Activated CD8-positive, alpha-beta T cell treated with anti-CD3 and anti-CD28 coated beads, Interleukin-2, amount 10 ng/mL, durations not matched to agents 7 days and 5 days (primary cell): ENCODE results near the gene CRYL1. TPM values are rescaled to one million over a fixed set of nuclear protein-coding genes. Genes with fewer than 3 reads are reported as not detected.
A peak's percentile ranks its signal among the peaks of the same experiment; 100 is the strongest.

ENCODE experiments used
- ATAC-seq: fragments of 150-1000 bp; cut with Tn5 transposase; one replicate; pipeline ENCODE4 v1.10.0; 2021; ENCODE audit warnings: moderate library complexity
- CTCF ChIA-PET: fragments of 350-600 bp; sonication (Branson Sonifier 250); formaldehyde crosslinking; loops from one replicate; lab custom pipeline; 2021; ENCODE audit warnings: antibody characterized with exemption; lab: Charles Lee
- POLR2A ChIA-PET: fragments of 350-600 bp; sonication (Branson Sonifier 250); formaldehyde crosslinking; loops from one replicate; lab custom pipeline; 2021; ENCODE audit warnings: antibody characterized with exemption; lab: Charles Lee
- DNase-seq: peaks from one replicate; pipeline ENCODE4 v3.0.0-alpha.2; 2020
- H3K27ac Mint-ChIP-seq: one replicate; pipeline ENCODE4 v1.8.0; 2021; ENCODE audit warnings: mild to moderate bottlenecking, mixed read lengths
- H3K27me3 Mint-ChIP-seq: one replicate; pipeline ENCODE4 v1.8.0; 2021; ENCODE audit warnings: low read depth, mixed read lengths
- H3K36me3 Mint-ChIP-seq: one replicate; pipeline ENCODE4 v1.8.0; 2021; ENCODE audit warnings: low read depth, mixed read lengths
- H3K4me1 Mint-ChIP-seq: one replicate; pipeline ENCODE4 v1.8.0; 2021; ENCODE audit warnings: low read depth, mixed read lengths
- H3K4me3 Mint-ChIP-seq: one replicate; pipeline ENCODE4 v1.8.0; 2021; ENCODE audit warnings: mild to moderate bottlenecking, mixed read lengths
- H3K9me3 Mint-ChIP-seq: one replicate; pipeline ENCODE4 v1.8.0; 2022; ENCODE audit warnings: mixed read lengths; ENCODE audit not compliant: insufficient read depth
- total RNA-seq, 2 experiments: library from RNA; stranded (reverse); gene quantifications; one replicate each; pipeline ENCODE4 v1.2.3, GENCODE V29; 2021

Gene CRYL1
- total RNA-seq, 2 experiments from 2014 or later, result 11.5 to 13.2 TPM

DNA sequence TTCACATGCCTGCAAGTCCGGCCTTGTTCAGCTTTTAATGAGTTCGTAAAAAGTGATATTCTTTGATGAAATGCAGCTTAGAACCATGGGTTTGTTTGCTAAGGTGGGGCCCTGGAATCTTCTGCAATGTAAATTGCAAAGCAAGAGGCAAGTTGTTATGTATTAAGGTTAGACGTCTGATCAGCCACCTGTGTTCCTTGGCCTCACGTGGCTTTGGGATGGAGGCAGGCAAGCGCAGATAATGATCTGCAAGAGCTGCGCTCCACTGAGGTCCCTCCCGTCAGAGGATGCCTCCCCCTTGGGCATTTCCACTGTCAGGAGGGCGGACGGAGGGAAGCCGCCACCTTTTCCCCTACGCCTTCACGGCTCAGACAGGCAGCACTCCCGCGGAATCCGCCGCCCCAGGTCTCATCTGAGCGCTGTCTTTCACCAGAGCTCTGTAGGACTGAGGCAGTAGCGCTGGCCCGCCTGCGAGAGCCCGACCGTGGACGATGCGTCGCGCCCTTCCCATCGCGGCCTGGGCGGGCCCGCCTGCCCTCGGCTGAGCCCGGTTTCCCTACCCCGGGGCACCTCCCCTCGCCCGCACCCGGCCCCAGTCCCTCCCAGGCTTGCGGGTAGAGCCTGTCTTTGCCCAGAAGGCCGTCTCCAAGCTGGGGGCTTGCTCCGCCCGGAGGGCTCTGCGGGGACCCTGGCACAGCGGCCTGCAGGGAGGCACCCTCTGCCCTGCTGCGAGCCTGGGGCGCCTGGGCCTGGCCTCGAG lies 110.9 kb downstream of the CRYL1 start:
- ChIA-PET POLR2A (no interaction called here), CTCF (no interaction called here)
- Mint-ChIP-seq H3K27me3 (no peaks in the 10 kb centered on the region), H3K9me3 (peaks cover 10% of the 10 kb centered on the region), H3K36me3 (peaks cover 52% of the 10 kb centered on the region), H3K4me3 (no peak overlapping the region), H3K27ac (no peak overlapping the region), H3K4me1 (peaks cover 44% of the 10 kb centered on the region)
- ATAC-seq (no peak), DNase-seq (no peak)

DNA sequence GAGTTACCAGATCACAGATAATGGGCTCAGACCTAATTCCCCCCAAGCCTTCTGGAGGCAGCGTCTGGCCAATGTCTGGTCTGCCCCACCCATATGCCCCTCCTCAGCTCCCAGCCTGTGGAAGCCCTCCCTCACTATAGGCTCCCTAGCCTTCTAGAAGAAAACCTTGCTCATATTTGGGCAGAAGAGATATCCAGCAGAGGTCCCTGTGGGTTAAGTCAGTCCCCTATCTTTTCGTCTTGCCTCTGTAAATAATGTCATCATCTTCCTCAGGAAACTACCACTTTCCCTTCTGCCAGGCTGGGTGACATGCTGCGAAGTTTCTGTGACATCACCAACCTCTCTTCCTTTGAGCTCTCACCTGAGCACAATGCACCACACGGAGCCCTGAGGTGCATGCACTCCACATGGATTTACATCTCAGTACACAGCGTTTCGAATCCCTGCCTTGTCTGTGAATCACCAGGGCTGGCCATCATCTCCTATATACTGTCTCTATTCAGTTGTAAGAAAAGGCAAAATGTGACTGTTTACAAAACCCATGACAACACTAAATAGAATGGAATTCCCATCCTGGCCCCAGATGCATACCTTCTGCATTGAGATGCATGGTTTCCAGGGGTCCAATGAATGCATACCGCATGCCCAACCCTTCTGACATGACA lies 112.8 kb downstream of the CRYL1 start:
- H3K4me1 Mint-ChIP-seq, result peaks cover 33% of the 10 kb centered on the region
- peak; percentile 8 for ATAC-seq
- peak; percentile 42 for DNase-seq
- peak overlapping the region; percentile 6 for H3K4me3 Mint-ChIP-seq
- H3K36me3 Mint-ChIP-seq, result peaks cover 40% of the 10 kb centered on the region
- ChIA-PET POLR2A (interaction anchor here (1.2 kb wide), 1 partner anchor 63 kb away, joined by 9 read pairs; no protein-coding TSS in a partner anchor), CTCF (interaction anchor here (0.9 to 2.1 kb wide), 4 partner anchors 10 to 216 kb away, joined by 3 to 6 read pairs (median 3); no protein-coding TSS in a partner anchor)
- peaks cover 3% of the 10 kb centered on the region for H3K9me3 Mint-ChIP-seq
- peak overlapping the region; percentile 51 for H3K27ac Mint-ChIP-seq
- H3K27me3 Mint-ChIP-seq, result no peaks in the 10 kb centered on the region

DNA sequence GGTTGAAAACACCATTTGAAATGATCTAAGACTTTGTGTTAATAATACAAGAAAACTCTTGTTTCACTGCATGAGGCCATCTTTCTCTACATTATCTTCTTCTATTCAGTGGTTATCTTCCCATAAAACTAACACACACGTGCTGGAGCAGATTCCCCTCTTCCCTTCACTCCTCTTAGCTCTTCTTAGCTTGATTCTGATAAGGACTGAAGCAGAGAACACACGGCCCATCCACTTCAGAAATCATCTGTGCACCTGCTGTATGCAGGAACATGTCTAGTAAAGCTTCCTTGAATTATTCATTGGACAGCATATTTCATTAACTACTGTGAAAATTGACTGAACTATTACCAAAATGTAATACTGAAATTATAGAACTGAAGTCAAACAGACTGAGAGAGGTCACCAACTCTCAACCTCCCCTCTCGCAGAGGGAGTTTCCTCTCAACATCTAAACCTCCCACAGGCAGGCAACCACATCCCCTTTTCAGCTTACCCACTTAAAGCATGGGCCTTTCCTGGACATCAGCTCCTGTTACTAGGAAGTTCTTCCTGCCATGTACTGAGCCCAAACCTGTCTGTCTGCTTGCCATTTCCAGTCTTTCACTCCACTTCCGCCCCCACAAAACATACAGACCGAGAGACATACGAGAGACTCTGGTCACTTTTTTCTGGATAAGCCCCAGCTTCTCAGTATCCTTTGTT lies 113.9 kb downstream of the CRYL1 start:
- peak overlapping the region; percentile 47 for H3K4me3 Mint-ChIP-seq
- CTCF ChIA-PET, result interaction anchor here (0.9 to 2.1 kb wide), 4 partner anchors 9 to 215 kb away, joined by 3 to 6 read pairs (median 3); no protein-coding TSS in a partner anchor
- peaks cover 33% of the 10 kb centered on the region for H3K4me1 Mint-ChIP-seq
- H3K27ac Mint-ChIP-seq, result peak overlapping the region; percentile 84
- POLR2A ChIA-PET, result interaction anchor here (0.8 to 1.2 kb wide), 2 partner anchors 64 to 765 kb away, joined by 3 to 9 read pairs; no protein-coding TSS in a partner anchor
- peaks cover 3% of the 10 kb centered on the region for H3K9me3 Mint-ChIP-seq
- DNase-seq, result peak; percentile 69
- H3K36me3 Mint-ChIP-seq, result peaks cover 37% of the 10 kb centered on the region
- ATAC-seq, result peak; percentile 88
- H3K27me3 Mint-ChIP-seq, result no peaks in the 10 kb centered on the region

DNA sequence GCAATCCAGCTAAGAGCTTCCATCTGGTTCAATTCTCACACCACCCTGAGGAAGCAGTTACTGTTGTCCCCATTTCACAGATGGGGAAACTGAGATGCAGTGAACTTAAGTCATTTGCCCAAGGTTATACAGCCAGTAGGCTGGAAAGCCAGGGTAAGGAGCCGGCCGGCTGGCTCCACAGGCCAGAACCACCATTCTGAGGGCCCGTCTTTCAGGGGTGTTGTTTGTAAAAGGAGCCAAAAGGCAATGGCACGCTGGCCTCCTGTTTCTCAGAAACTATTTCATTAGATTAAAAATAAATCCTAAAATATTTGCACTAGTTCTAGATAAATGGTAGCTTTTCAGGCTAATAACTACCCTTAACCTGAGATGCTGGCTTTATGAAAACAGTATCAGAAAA lies 114.9 kb downstream of the CRYL1 start:
- ChIA-PET CTCF (interaction anchor here (2.1 kb wide), 1 partner anchor 214 kb away, joined by 6 read pairs; no protein-coding TSS in a partner anchor), POLR2A (no interaction called here)
- DNase-seq (no peak), ATAC-seq (no peak)
- no peak overlapping the region for H3K4me3 Mint-ChIP-seq
- peaks cover 35% of the 10 kb centered on the region for H3K36me3 Mint-ChIP-seq
- H3K27ac Mint-ChIP-seq, result peak overlapping the region; percentile 58
- peaks cover 3% of the 10 kb centered on the region for H3K9me3 Mint-ChIP-seq
- peaks cover 33% of the 10 kb centered on the region for H3K4me1 Mint-ChIP-seq
- H3K27me3 Mint-ChIP-seq, result no peaks in the 10 kb centered on the region

DNA sequence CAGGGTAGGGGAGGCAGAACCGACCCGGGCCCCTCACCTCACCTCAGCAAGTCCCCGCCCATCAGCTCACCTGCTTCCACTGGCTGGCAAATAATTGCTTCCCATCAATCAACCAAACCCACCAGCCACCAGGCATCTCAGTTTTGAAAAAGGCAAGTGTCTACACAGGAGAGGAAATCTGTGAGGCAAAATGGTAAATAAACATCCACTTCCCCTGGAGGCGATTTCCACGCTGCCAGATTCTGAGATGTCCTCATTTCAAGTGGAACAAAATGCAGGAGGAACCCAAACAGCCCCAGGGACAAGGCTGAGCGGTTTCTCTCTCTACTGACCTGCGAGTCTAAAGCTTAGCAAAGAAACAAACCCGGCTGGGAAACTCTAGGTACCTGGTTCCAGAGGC lies 117.5 kb downstream of the CRYL1 start:
- no peak for ATAC-seq
- Mint-ChIP-seq H3K4me1 (peaks cover 43% of the 10 kb centered on the region), H3K27ac (no peak overlapping the region), H3K27me3 (no peaks in the 10 kb centered on the region), H3K9me3 (peaks cover 3% of the 10 kb centered on the region), H3K4me3 (no peak overlapping the region), H3K36me3 (peaks cover 25% of the 10 kb centered on the region)
- ChIA-PET CTCF (no interaction called here), POLR2A (no interaction called here)
- DNase-seq, result no peak

DNA sequence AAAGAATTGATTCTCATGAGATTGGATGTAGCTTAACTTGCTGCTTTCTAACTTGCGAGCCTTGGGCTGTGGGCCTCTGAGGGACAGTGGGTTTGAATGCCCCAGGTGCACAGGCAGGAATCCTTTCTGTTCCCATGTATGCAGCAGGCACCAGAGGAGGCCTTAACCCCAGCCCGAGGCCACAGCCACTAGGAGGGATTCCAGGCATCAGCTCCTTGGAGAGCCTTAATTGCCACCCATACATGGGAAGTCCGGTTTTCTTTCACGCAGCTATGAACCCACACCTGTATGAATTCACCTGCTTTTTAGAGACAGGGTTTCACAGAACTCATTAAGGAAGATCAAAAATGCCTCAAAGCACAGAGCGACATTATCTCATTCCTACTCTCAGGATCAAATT lies 117.9 kb downstream of the CRYL1 start:
- H3K9me3 Mint-ChIP-seq, result peaks cover 3% of the 10 kb centered on the region
- H3K27me3 Mint-ChIP-seq, result no peaks in the 10 kb centered on the region
- H3K4me1 Mint-ChIP-seq, result peaks cover 43% of the 10 kb centered on the region
- ATAC-seq (no peak), DNase-seq (no peak)
- H3K4me3 Mint-ChIP-seq, result no peak overlapping the region
- ChIA-PET CTCF (no interaction called here), POLR2A (no interaction called here)
- peaks cover 21% of the 10 kb centered on the region for H3K36me3 Mint-ChIP-seq
- no peak overlapping the region for H3K27ac Mint-ChIP-seq

DNA sequence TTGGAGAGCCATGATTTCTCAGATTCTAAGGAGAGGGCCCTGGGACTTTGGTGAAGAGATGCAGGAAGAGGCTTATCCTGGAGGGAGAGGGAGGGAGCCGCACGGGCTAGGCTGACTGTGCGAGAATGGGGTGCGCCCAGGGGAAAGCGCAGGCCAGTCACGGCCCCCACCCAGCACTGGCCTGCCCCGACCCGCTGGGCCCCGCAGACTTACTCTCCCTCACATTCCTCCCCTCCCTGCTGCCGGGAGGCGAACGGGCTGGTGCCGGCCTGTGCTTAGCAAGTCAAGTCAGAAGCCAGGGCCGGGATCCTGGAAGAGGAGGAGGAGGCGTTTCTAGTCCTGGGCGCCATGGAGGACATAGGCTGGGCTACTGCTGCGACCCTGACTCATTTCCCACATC lies 120.0 kb downstream of the CRYL1 start:
- ATAC-seq, result no peak
- Mint-ChIP-seq H3K27me3 (no peaks in the 10 kb centered on the region), H3K27ac (no peak overlapping the region), H3K9me3 (peaks cover 3% of the 10 kb centered on the region), H3K36me3 (peaks cover 14% of the 10 kb centered on the region), H3K4me1 (peaks cover 42% of the 10 kb centered on the region), H3K4me3 (no peak overlapping the region)
- ChIA-PET CTCF (no interaction called here), POLR2A (no interaction called here)
- no peak for DNase-seq

DNA sequence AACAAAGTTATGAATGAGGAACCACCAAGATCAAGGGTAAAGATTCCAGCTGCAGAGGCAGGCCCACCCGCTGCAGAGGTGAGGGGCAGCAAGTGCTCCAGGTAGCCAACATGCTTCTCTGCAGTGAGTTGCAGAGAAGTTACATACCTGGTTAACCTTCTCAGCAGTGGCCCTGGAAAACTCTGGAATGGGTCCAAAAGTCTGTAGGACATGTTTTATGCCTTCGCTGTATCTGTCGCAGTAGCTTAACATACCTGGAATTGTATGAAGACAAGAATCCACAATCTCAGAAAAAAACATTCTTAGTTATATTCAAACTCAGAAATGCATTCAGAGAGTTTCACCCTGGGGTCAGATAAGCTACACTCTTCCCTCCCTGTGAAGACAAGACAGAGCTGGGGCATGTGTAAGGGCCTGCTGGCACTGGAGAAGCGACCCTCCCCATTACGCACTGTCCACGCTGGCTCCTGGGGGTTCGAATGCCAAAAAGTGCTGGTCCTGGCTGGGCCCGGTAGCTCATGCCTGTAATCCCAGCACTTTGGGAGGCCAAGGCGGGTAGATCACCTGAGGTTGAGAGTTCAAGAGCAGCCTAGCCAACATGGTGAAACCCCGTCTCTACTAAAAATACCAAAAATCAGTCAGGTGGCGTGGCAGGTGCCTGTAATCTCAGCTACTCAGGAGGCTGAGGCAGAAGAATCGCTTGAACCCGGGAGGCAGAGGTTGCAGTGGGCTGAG lies 121.0 kb downstream of the CRYL1 start:
- H3K4me3 Mint-ChIP-seq, result no peak overlapping the region
- peaks cover 12% of the 10 kb centered on the region for H3K36me3 Mint-ChIP-seq
- ChIA-PET POLR2A (no interaction called here), CTCF (no interaction called here)
- no peaks in the 10 kb centered on the region for H3K27me3 Mint-ChIP-seq
- ATAC-seq (no peak), DNase-seq (no peak)
- H3K9me3 Mint-ChIP-seq, result no peaks in the 10 kb centered on the region
- H3K27ac Mint-ChIP-seq, result no peak overlapping the region
- peaks cover 46% of the 10 kb centered on the region for H3K4me1 Mint-ChIP-seq

DNA sequence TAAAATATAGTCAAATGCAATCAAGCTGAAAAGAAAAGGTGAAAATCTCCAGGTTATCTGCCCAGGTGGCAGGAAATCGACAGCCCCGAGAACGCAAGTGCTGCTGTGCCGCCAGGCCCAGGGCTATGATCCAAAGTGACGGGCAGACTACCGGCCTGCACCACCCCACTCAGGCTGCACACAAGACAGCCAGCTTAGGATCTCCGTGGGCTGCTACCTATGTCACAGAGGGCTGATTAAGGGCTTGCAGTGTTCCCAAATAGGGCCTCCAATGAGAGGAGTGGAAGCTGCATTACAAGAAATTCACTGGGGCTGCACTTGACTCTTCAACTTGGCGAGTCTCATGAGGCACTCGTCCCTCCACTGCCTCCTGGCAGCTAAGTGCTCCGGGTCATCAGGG lies 121.8 kb downstream of the CRYL1 start:
- ChIA-PET CTCF (no interaction called here), POLR2A (interaction anchor here (0.5 kb wide), 1 partner anchor 17 kb away, joined by 3 read pairs; no protein-coding TSS in a partner anchor)
- DNase-seq (no peak), ATAC-seq (no peak)
- no peak overlapping the region for H3K27ac Mint-ChIP-seq
- no peaks in the 10 kb centered on the region for H3K27me3 Mint-ChIP-seq
- H3K4me1 Mint-ChIP-seq, result peaks cover 49% of the 10 kb centered on the region
- no peaks in the 10 kb centered on the region for H3K9me3 Mint-ChIP-seq
- no peak overlapping the region for H3K4me3 Mint-ChIP-seq
- H3K36me3 Mint-ChIP-seq, result peaks cover 11% of the 10 kb centered on the region

DNA sequence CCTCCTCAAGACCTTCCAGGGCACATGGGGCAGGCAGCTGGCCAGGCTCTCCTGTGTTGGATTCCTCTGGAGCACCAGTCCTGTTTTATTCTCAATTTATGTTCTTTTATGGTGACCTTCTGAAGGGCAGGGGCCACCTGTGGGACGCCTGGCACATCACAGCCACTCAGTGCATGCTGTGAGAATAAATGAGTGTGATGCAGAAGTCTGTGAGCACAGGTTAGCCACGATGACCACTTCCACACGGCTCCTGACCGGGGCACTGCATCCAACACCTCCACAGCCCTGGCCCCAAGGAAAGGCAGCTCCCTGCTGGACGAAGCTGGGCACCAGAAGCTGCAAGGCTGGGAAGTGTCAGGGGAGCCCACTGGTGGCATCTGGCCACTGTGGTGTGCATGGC lies 122.8 kb downstream of the CRYL1 start:
- H3K27me3 Mint-ChIP-seq, result no peaks in the 10 kb centered on the region
- CTCF ChIA-PET, result interaction anchor here (1.0 kb wide), 1 partner anchor 9 kb away, joined by 3 read pairs; no protein-coding TSS in a partner anchor
- peaks cover 45% of the 10 kb centered on the region for H3K4me1 Mint-ChIP-seq
- POLR2A ChIA-PET, result no interaction called here
- no peak overlapping the region for H3K4me3 Mint-ChIP-seq
- H3K36me3 Mint-ChIP-seq, result peaks cover 8% of the 10 kb centered on the region
- H3K27ac Mint-ChIP-seq, result no peak overlapping the region
- DNase-seq (no peak), ATAC-seq (no peak)
- no peaks in the 10 kb centered on the region for H3K9me3 Mint-ChIP-seq
